Activated T-helper 1 cell treated with anti-CD3 and anti-CD28 coated beads, Interleukin-2, amount 50 U/mL, for 16 hours (primary cell): ENCODE results near the gene NCOR1.
"Not testable (repeated sequence)": the region's sequence is repeated elsewhere in the genome, so short reads cannot be mapped to it uniquely, and the experiment has no call there.

Experiments used
- DNase-seq, 2 donors: peaks; one replicate each; pipeline ENCODE4 v3.0.0-alpha.2; 2020; ENCODE audit warnings: low read depth in 1 of 2, low spot score in 1 of 2

NCOR1 gene

DNA sequence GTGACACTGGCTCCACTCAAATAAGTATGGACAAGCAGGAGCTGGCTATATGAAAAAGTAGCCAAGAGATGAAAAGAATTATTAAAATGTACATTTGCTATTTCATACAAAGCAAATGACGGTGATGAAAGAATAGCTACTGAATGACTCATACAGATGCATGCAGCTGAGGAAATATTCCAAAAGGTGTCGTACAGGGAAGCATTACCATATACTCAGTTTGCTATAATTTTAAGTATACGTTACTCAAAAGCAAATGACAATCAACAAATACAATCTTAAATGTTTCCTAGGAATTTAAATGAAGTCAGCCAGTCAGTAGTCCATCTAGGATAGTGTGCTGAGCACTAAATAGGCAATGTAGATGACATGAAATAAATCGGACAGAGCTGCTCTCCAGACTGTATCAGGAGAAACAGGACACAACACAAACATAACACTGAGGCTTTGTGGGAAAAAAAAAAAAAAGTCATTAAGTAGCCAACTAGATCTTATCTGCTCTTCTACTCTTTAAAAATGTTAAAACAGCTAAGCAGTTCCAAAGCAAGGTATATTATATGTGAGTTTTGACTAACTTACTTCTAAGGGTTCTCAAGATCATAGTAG, 65.0 kb downstream of the NCOR1 start:
- no peak for DNase-seq

DNA sequence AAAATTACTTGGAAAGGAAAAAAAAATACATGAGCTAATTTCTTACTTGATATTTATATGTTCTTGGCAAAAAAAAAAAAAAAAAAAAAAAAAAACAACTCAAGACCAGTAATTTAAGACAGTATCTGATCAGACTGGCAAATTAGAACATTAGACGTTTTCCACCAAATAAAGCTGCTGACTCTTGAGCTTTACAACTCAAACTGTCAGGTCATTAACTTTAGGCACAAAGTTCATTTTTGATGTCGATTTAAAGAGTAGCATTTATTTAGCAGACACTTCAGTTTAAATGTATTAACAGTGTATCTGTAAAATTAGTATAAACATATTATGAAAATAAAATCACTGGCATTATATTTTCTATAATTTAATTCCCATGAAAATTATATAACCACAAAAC, 66.7 kb downstream of the NCOR1 start:
- no peak for DNase-seq

DNA sequence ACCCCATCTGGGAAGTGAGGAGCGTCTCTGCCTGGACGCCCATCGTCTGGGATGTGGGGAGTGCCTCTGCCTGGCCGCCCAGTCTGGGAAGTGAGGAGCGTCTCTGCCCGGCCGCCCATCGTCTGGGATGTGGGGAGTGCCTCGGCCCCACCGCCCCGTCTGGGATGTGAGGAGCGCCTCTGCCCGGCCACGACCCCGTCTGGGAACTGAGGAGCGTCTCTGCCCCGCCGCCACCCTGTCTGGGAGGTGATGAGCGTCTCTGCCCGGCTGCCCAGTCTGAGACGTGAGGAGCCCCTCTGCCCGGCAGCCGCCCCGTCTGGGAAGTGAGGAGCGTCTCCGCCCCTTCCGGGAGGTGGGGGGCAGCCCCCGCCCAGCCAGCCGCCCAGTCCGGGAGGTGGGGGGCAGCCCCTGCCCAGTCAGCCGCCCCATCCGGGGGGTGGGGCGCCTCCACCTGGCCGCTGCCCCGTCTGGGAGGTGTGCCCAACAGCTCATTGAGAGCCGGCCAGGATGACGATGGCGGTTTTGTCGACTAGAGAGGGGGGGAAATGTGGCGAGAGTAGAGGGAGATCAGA, 69.9 kb downstream of the NCOR1 start:
- DNase-seq: not testable (repeated sequence)

DNA sequence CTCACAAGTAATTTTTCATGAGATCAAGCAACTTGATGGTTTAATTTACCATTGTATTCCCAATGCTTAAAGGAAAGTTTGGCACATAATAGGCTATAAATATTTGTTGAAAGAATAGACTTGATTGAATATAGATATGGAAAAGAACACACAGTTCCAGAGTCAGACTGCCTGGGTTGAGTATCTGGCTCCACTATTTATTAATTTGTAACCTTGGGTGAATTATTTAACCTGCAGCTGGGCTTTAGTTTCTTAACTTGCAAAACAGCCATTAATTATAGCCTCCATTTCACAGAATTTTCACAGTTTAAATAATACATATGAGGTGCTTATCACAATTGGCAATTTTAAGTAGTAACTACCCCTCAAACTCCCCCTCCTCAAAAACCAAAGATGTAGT, 73.6 kb downstream of the NCOR1 start:
- DNase-seq: no peak

DNA sequence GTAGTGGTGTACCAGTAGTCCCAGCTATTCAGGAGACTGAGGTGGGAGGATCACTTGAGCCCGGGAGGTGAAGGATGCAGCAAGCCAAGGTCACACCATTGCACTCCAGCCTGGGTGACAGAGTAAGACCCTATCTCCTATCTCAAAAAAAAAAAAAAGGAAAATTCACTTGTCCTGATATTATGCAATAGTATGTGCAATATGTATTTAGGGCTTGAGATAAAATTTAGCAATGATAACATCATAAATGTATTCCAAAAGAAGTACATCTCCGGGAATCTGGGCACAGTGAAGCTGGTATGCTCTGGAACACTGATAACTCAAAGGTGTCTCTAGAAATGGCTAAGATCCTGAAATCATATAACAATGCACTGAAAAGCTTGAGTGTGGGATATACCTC, 74.5 kb downstream of the NCOR1 start:
- DNase-seq: no peak

DNA sequence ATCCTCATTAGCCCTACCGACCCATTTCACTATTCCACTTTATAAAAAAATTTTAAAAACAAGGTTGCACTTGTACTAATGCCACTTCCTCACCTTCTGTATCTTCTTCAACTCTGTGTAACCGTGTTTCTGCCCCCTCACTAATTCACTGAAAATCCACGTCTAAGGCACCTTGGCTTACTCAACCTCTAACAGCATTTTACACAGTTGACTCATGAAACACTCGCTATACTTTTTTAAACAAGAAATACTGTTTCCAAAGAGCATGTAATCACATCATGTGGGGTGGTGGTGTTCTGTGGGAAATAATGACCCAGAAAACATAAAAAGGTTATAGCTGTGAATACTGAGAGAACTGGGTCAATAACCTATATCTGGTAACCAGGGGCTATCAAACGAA, 79.9 kb downstream of the NCOR1 start:
- no peak for DNase-seq

DNA sequence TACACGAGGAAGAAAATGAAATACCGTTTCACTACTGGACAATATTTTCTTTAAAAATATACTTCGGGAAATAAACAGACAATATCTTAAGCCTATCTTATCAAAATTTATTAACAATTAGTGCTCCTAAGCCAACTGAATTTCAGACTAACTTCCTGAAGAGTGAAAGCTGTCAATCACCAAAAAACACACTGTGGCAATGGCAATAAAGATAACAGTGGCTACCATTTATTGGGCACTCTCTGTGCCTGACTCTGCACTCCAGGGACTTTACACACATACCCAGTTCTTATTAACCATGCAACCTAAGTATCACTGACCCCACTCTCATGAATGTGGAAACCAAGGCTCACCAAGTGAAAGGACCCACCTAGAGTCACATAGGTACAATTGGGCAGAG, 83.7 kb downstream of the NCOR1 start:
- no peak for DNase-seq

DNA sequence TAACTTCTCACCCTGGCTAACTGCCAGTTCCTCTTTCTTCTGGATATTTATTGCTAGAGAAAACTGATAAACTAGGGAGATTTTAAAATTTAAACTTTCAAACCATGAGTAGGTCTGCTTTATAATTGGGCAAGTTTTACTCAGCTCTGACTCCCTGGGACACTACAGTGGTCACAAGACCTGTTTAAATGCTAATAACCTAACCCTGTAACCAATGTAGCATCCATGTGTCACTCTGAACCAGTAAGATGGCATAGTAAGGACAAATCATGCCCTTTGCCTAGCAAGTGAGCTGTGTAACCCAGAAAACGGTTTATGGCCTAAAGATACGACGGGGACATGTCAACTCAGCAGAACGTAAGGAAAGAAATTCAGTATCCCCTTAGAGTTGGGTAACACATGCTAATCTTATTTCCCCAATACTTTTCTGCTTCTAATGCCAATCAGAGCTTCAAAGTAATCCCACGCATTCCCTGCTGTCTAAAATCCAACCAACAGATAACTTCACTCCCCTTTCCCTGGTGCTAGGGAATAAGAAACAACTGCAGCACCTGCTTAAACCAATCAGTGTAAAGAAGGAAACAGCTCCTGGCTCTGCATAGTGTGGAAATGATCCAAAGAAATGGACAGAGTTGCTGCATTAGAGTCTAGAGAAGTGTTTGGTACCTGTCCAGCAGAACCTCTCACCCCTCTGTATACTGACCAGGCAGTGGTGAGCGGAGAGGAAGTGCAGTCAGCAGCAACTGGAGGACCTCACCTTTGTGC, 85.7 kb downstream of the NCOR1 start:
- no peak for DNase-seq

DNA sequence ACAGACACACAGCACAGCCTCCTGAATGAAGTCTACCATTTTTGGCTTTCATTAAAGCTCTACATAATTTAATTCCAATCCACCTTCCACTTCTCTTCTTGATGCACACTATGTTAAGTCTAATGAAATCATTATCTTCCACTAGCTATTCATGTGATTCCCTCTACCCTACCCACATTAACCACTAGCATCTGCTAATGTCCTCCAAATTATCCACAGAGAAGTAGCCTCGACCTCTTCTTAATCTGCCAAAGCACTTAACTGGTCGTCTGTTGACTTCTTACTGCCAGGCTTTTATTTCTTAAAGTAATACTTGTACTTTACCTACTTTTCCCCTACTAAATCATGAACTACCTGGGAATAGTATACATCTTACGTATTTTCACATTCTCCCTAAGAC, 91.8 kb downstream of the NCOR1 start:
- no peak for DNase-seq

DNA sequence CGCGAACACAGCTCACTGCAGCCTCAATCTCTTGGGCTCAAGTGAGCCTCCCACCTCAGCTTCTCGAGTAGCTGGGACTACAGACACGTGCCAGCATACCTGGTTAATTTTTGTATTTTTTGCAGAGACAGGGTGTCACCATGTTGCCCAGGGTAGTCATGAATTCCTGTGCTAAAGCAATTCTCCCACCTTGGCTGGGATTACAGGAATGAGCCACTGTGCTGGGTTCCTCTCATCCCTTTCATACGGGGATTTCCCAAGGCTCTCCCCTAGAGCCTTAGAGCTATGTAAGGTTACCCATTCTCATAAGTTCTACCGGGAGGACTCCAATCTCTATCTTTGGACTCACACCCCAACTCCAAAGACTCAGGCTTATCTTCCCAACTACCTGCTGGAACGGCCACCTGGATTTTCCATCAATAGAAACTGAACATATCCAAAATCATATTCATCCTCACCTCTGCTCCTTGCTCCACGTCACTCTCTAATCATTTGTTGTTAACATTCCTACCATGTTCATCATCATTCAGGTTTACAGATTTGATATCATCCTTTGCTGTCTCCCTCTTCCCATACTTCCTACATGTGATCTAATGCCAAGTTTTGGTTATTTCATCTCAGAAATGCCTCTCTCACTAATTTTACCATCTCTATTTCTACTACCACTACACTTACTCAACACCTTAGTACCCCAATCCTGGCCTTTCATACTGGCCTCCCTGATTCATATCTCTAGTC, 92.5 kb downstream of the NCOR1 start:
- no peak for DNase-seq

DNA sequence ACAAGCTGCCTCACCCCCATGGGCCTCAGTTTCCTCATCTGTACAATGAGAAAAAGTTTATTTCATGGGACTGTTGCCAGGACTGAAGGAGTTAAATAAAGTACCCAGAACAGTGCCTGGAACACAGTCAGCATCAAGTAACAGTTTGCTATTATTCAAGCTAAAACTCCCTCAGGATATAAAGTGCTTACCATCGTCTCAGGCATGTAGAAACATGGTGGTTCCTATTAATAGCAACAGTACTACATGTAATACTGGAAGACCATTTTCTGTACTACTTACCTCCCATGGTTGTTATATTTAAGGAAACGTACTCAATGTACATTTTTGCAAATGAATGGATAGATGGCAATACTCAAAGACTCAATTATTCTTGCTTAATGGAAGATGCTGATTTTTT, 93.4 kb downstream of the NCOR1 start:
- no peak for DNase-seq

DNA sequence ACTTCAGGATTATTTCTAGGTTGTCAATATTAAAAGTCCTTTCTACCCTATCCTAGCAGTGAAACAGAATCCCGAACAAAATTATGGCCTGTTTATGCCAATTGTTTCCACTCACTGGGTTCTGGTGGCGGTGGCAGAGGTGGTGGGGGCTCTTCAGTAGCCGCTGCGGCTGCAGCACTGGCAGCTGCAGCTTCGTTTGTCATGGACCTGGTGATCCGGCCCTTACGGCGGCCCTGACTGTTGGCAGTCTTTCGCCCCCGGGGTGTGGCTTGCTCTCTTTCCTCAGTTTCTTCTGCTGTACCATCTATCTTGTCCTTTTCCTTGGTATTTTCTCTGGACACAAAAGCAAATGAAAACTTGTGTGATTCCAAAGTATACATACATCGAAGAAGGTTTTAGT, 94.4 kb downstream of the NCOR1 start:
- no peak for DNase-seq

DNA sequence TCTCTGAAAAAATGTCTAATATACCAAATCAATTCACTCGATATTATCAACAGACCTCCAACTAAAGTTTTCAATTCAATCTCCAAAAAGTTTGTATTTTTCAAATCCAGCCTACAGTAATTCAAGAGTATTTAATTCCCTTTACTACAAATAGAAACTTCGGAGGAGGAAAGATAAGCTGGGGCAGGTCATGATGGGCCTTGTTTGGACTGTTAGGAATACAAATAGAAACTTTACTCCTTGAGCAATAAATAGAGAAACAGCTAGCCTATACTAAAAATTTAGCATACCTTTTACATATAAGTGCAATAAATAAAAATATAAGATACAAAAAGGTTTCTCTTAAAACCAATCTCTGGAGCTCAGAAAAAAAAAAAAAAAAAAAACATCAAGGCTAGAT, 98.2 kb downstream of the NCOR1 start:
- no peak for DNase-seq

DNA sequence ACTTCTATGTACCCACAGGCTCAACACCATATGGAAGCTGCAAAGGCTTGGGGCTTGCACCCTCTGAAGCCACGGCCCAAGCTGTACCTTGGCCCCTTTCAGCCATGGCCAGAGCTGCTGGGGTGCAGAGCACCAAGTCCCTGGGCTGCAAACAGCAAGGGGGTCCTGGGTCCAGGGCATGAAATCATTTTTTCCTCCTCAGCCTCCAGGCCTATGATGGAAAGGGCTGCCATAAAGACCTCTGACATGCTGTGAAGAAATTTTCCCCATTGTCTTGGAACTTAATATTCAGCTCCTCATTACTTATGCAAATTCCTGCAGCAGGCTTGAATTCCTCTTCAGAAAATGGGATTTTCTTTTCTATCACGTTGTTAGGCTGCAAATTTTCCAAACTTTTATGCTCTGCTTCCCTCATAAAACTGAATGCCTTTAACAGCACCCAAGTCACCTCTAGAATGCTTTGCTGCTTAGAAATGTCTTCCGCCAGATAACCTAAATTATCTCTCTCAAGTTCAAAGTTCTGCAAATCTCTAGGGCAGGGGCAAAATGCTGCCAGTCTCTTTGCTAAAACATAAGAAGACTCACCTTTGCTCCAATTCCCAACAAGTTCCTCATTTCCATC, 100.1 kb downstream of the NCOR1 start:
- not testable (repeated sequence) for DNase-seq

DNA sequence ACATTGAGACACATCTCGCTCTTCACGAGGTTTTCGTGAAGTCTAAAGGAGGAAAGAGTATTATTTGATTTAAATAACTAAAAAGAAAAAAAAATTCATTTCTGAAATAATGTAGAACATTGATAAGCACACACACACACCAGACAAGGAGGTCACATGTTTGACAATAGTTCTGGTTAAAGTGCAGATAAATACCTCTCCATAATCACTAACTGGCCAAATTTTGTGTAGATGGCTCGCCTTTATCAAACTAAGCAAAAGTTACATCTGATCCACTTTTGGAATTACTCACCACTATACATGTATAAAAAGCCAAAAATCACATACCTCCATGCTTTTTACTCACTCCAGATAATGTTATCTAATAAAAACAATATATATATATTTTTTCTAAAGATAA, 106.5 kb downstream of the NCOR1 start:
- DNase-seq: no peak

DNA sequence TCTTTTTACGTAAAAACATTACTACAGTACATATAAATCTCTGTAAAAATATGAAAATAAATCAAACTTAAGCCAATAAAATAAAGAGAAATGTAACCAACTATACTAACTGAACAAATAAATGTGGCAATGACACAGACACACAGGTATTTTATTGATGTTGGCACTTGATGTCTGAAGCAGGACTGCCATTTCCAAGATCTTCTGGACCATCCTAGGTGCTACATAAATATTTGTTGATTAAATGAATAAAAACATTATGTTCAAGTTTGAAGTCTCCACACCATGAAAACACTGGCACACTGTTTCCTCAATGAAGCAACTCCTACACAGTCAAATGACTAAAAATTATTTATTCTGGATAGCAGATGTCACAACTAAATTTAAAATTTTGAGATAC, 106.9 kb downstream of the NCOR1 start:
- DNase-seq: no peak

DNA sequence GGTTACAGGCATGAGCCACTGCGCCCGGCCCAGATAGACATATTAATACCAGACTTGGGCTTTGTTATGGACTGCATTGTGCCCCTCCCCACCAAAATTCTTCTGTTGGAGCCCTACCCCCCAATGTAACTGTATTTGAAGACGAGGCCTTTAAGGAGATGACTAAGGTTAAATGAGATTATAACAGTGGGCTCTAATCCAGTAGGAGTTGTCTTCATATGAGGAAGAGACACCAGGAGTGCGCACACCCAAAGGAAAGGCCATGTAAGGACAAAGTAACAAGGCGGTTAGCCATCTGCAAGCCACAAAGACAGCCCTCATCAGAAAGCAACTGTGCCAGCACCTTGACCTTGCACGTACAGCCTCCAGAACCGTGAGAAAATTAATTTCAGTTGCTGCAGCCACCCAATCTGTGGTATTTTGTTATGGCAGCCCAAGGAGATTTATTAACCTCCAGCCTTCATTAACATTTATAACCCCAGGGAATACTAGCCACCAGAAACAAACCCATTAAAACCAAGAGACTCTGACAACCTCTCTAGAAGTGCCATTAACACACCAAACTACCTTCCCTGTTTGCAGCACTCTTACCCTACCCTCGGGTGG, 108.1 kb downstream of the NCOR1 start:
- no peak for DNase-seq

DNA sequence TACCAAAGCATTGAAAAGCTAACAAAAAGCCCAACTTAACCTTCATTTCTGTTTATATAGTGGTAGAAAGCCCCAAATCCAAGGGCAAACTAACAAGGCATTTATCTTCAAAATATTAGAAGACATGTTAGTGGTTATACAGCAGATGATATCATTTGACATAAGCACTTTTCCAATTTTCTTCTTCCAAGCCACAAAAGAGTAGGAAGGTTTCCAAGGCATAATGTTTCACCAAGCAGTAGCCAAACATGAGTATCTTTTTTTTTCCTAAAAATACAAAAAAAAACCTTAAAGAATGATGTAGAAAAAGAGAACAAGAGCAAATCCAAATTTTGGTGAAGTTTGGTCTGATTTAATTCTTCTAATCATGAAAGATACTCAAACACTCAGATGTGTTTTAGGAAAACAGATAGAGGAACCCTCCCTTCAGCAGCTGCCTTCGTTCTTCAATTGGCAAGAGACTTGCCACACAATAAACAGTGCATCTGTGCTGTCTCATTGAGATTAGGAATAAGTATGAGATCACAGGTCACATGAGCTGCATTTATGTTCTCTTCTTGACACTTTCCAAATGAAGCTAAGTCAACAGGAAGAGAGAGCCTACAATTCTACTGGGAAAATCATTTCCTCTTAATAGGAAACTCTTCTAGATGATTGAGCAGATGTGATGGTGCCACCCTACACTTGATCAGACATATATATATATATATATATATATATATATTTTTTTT, 109.0 kb downstream of the NCOR1 start:
- DNase-seq: no peak

DNA sequence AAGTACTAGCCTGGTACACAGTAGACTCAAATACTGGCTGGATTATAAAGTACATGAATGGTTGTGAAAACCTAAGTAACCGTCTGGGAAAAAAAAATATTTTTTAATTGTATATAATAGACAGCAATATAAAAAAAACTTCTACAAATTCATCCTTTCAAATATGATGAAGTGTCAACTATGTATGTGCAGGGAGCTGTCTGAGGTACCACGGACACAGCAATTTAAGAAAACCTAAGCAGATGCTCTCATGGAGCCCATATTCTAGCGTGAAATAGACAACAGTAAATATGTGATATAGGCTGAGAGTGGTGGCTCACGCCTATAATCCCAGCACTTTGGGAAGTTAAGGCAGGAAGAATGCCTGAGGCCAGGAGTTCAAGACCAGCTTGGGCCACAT, 111.1 kb downstream of the NCOR1 start:
- no peak for DNase-seq

DNA sequence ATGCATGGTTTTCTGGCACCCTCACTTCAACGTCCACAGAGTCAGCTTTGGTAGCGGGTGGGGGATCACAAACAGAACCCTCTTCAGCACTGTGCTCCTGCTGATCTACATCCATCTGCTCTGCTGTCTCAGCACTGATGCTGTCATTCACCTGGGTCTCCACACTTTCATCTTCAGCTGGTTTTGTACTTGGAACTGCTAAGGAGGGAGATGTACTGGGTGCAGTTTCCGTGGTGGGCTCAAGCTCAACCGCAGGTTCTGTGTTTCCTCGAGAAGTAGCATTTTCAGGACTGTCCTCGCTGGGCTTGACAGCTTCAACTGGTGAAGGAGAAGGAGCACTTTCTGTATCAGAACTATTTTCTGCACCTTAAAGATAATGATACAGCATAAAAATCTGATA, 113.9 kb downstream of the NCOR1 start:
- no peak for DNase-seq
